Smooth muscle cell of the coronary artery (primary cell): Measurements from ENCODE around the gene MS4A8. TPM values are rescaled to one million over a fixed set of nuclear protein-coding genes. Genes with fewer than 3 reads are reported as not detected.

Experiments
- total RNA-seq: library from RNA; depleted of rRNA; stranded (reverse); fragments of >200 nt; gene quantifications from 2 replicates; pipeline ENCODE4 v1.2.3, GENCODE V29; 2014; ENCODE audit warnings: low replicate concordance

MS4A8 gene, protein sequence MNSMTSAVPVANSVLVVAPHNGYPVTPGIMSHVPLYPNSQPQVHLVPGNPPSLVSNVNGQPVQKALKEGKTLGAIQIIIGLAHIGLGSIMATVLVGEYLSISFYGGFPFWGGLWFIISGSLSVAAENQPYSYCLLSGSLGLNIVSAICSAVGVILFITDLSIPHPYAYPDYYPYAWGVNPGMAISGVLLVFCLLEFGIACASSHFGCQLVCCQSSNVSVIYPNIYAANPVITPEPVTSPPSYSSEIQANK
- not detected in 2 replicates for total RNA-seq

GRCh38 chr11:60699284-60699691, at the start of gene MS4A8:
Gene MS4A8, plus strand, starts transcription at chr11:60699612. Its CDS starts 1,249 bp downstream, at chr11:60700861.

DNA sequence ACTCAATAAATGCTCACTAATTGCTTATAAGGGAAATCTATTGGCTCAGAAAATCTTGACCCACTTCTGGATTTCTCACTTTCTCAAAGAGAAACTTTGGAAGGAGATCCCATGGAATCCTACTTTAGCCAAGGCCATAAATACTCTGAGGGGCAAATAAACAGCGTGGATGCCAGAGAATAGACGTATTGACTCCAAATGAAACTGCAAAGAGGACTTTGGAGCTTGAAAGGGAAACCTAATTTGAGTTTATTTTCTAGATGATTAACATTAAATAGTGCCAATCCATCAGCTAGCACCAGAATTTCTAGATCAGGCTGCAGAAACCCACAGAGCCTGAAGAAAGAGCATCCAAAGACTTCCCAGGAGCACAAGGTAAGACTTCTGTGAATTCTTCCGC, 25.0 kb downstream of the MS4A8 start, which contains the start of gene MS4A18:
Gene MS4A18 (plus strand): TSS at position 301 of the 400 bp plus-strand sequence.

GRCh38 chr11:60756307-60757032, 57.1 kb downstream of the MS4A8 start, which contains the start of gene MS4A15:
Gene MS4A15, plus strand, starts transcription at chr11:60756867. Its CDS starts 6,867 bp downstream, at chr11:60763734.

Other genes with a start within 250 kb of the MS4A8 start
- gene MS4A1, start 243.8 kb upstream of the MS4A8 start, total RNA-seq = not detected in 2 replicates
- gene MS4A12, start 206.8 kb upstream of the MS4A8 start, total RNA-seq = not detected in 2 replicates
- not detected in 2 replicates for gene MS4A13, start 184.2 kb upstream of the MS4A8 start, total RNA-seq
- gene MS4A18, start 25.1 kb downstream of the MS4A8 start, total RNA-seq = not detected in 2 replicates
- not detected in 2 replicates for gene MS4A15, start 57.3 kb downstream of the MS4A8 start, total RNA-seq
- not detected in 2 replicates for gene MS4A10, start 85.7 kb downstream of the MS4A8 start, total RNA-seq
- gene CCDC86, start 142.5 kb downstream of the MS4A8 start, total RNA-seq = 0.82 and 7.4 TPM in 2 replicates
- 0.12 TPM in 1 of 2 replicates, not detected in the other for gene PTGDR2, start 156.3 kb downstream of the MS4A8 start, total RNA-seq
- gene ZP1, start 167.9 kb downstream of the MS4A8 start, total RNA-seq = 0.12 TPM in 1 of 2 replicates, not detected in the other
- gene PRPF19, start 207.0 kb downstream of the MS4A8 start, total RNA-seq = 28.4 and 36.8 TPM in 2 replicates
- 20.7 and 25.2 TPM in 2 replicates for gene TMEM109, start 214.5 kb downstream of the MS4A8 start, total RNA-seq
- gene TMEM132A, start 224.8 kb downstream of the MS4A8 start, total RNA-seq = 7.5 and 44.6 TPM in 2 replicates